ENCODE results near the gene TBX18. TPM values are rescaled to one million over a fixed set of nuclear protein-coding genes. Genes with fewer than 3 reads are reported as not detected.

Gene TBX18
- total RNA-seq: 6.5 TPM

- DNase-seq (ENCODE audit: low spot score in 2 of 2) (peak; percentile 46 to 59), FAIRE-seq (no peak)
These were observed at the start of gene TBX18 for GRCh38 chr6:84764332-84765049. Gene TBX18 (minus strand): TSS chr6:84764598. CDS start chr6:84764181, 417 bp downstream.

DNA sequence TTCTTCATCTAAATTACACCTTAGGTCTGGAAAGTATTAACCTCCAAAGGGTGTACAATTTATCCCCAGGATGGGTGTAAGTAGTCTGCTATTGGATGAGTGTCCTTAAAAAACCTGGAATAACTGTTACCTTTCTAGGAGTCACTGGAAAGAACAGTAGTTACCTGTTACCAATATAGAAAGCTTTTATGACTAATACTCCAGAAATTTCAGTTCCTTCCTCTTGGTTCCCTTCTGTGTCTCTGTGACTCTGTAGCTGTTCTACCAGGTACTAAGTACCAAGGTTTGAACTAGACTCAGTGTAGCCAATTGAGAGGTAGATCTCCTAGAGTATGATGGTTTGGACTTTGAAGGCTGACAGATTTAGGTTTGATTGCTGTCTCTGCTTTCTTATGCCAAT lies 47.0 kb upstream of the TBX18 start:
- FAIRE-seq (no peak), DNase-seq (ENCODE audit: low spot score in 2 of 2) (no peak)

GRCh38 chr6:84809455-84809854 lies 45.1 kb upstream of the TBX18 start:
- DNase-seq (ENCODE audit: low spot score in 2 of 2): no peak

GRCh38 chr6:84808491-84809061 lies 44.2 kb upstream of the TBX18 start:
- no peak for DNase-seq (ENCODE audit: low spot score in 2 of 2)
- FAIRE-seq: no peak

More at GRCh38 chr6:84809455-84809854, 45.1 kb upstream of the TBX18 start:
- no peak for FAIRE-seq

DNA sequence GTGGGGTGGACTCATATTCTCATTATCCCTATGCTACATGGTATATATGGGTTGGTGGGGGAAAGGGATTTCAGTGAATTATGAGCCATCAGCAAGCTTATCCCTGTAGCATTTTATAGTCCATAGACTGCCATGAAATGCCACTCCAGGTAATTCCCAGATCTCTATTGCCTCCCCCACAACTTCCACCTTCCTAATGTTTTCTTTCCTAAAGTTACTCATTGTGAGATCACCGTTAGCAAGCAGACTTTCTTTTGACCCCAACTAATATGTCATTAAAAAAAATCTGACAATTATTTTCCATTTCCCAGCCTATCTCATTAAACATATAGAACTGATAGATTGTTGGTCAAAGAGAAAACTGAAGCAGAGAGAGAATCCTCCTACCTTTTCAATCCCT lies 40.7 kb upstream of the TBX18 start:
- FAIRE-seq (no peak), DNase-seq (ENCODE audit: low spot score in 2 of 2) (no peak)

- FAIRE-seq (no peak), DNase-seq (ENCODE audit: low spot score in 2 of 2) (no peak)
These were observed 40.3 kb upstream of the TBX18 start for GRCh38 chr6:84804720-84805119.

GRCh38 chr6:84801250-84801649 lies 36.9 kb upstream of the TBX18 start:
- FAIRE-seq (no peak), DNase-seq (ENCODE audit: low spot score in 2 of 2) (no peak)

DNA sequence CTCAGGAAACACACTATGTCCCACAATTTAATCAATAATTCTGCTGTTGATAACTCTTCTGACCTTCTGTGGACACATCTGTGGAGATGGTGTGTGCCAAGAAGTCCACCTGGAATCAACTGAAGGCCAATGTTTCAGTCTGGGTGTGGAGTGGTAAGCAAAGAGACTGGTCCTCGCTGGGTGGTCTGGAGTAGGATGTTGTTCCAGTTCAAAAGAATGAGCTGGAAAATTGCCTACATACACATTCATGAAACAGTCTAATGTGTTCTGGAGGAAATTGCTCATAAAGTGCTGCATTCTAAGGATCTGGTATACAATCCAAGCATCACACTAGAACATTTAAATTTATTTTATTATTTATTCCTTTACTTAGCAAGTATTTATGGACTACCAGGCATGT lies 33.9 kb upstream of the TBX18 start:
- no peak for DNase-seq (ENCODE audit: low spot score in 2 of 2)
- no peak for FAIRE-seq

DNA sequence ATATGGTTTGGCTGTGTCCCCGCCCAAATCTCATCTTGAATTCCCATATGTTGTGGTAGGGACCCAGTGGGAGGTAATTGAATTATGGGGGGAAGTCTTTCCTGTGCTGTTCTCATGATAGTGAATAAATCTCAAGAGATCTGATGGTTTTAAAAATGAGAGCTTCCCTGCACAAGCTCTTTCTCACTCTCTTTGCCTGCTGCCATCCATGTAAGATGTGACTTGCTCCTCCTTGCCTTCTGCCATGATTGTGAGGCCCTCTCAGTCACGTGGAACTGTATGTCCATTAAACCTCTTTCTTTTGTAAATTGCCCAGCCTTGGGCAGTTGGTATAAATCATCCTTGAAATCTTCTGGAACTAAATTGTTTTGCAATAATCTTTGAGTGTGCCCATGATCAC lies 31.9 kb upstream of the TBX18 start:
- DNase-seq (ENCODE audit: low spot score in 2 of 2) (no peak), FAIRE-seq (no peak)

- no peak for FAIRE-seq
- DNase-seq (ENCODE audit: low spot score in 2 of 2): no peak
These were observed 27.5 kb upstream of the TBX18 start for GRCh38 chr6:84791927-84792326.

DNA sequence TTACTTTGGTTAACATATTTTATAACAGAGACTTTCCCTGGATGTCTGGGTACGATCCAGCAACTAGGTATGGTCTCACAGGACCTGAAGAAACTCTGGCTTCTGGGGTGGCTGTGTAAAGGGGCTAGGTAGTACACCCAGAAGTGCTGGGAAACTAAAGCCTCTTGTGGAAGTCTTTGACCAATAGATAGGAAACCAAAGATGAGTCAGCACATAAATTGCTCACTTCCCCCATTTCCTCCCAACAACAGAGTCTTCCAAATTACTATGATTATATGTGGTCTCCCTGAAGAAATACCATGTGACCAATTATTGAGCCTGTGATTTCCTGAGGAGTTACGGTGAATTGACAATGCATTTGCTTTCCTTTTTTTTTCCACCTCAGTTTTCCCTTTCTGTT lies 26.8 kb upstream of the TBX18 start:
- FAIRE-seq (no peak), DNase-seq (ENCODE audit: low spot score in 2 of 2) (no peak)

GRCh38 chr6:84789170-84789569 lies 24.8 kb upstream of the TBX18 start:
- DNase-seq (ENCODE audit: low spot score in 2 of 2) (no peak), FAIRE-seq (no peak)

GRCh38 chr6:84788689-84789088 lies 24.3 kb upstream of the TBX18 start:
- no peak for DNase-seq (ENCODE audit: low spot score in 2 of 2)
- FAIRE-seq: no peak

GRCh38 chr6:84785671-84786070 lies 21.3 kb upstream of the TBX18 start:
- FAIRE-seq: no peak
- DNase-seq (ENCODE audit: low spot score in 2 of 2): no peak

- FAIRE-seq (no peak), DNase-seq (ENCODE audit: low spot score in 2 of 2) (no peak)
These were observed 15.5 kb upstream of the TBX18 start for GRCh38 chr6:84779917-84780316.

GRCh38 chr6:84779380-84779779 lies 15.0 kb upstream of the TBX18 start:
- FAIRE-seq (no peak), DNase-seq (ENCODE audit: low spot score in 2 of 2) (no peak)

DNA sequence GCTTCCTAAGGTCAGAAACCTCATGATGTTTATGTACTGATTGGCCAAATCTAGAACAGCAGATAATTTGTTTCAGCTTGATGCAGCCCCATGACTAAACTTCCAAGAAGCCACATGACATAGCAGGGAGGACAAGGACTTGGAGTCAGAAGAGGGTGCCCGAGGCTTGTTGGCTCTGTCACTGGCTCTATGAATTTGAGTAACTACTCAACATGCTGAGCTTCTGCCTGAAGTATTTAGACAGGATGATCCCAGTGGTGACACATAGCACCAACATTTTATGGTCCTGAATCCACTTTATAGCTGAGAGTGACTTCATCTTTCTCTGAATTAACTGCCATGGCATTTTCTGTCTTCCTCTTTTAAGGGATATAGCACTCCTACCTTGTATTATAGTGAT lies 13.5 kb upstream of the TBX18 start:
- FAIRE-seq (no peak), DNase-seq (ENCODE audit: low spot score in 2 of 2) (no peak)

- FAIRE-seq: no peak
- DNase-seq (ENCODE audit: low spot score in 2 of 2): no peak
These were observed 12.0 kb upstream of the TBX18 start for GRCh38 chr6:84776392-84776791.

DNA sequence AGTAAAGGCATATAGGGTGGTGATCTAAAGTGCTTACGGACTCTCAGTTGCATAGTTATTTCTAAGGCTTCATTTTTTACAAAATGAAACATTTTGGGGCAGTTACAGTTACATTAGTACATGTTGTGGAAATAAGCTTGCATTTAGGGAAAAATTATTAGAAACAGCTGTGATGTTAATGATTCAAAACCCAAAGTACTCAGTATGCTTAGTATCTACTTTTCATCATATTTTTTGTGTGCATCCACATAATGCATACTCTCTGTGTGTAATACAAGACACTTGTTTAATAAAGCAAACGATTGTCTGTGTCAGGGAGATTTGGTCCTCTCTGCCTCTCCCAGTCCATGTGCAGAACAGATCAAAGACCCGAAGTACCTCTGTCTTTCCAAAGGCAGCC lies 11.4 kb upstream of the TBX18 start:
- FAIRE-seq: no peak

GRCh38 chr6:84774985-84775284 lies 10.5 kb upstream of the TBX18 start:
- DNase-seq (ENCODE audit: low spot score in 2 of 2) (no peak), FAIRE-seq (no peak)

More for the DNA sequence above, 11.4 kb upstream of the TBX18 start:
- no peak for DNase-seq (ENCODE audit: low spot score in 2 of 2)

DNA sequence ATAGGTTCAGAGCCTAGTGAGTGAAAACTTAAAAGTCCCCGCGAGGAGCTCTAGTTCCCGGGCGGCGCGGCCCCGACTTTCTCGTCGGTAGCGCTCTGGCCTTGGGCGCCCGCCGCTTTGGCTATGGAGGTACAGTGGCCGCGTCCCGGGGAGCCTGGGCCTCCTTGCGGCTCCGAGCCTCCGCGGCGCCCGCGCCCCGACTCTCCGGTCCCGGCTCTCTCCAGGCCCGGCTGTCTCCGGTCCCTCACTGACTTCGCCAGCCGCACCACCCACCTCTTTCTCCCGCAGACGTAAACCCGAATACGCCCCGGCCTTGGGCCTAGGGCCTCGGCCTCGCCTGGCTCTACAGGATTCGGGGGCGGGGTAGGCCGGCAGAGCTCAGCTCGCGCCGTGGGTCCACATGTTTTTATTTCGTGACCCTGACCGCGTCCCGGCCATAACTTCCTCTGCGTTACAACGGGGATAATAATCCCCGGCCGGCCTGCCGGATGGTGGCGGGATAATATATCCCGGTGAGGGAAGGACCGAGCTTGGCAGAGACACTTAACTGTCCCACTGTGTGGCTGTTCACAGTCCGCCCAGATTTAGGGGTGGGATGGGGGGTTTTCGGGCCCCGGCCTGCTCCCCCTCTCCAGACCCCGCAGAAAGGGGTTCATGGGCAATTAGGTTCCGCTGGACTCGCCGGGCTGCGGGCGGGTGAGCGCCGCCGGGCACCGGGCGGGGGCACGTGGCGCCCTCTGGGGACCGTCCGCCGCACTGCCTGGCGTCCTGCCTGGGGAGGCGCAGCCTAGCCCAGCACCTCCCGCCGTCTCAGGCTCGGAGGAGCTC lies 10.0 kb upstream of the TBX18 start:
- FAIRE-seq: no peak

More for the DNA sequence above, 10.0 kb upstream of the TBX18 start:
- peak in 1 of 2 donors; percentile 41 for DNase-seq (ENCODE audit: low spot score in 2 of 2)
